HG02943 (cell line): Measurements from ENCODE around the gene KRTAP19-8.

Experiments
- ATAC-seq: cut with Tn5 transposase; IDR thresholded peaks from one replicate; pipeline ENCODE4 v1.9.1; 2021; ENCODE audit warnings: mild to moderate bottlenecking, low read depth, moderate library complexity; ENCODE audit not compliant: unreplicated experiment

The KRTAP19-8 gene, protein sequence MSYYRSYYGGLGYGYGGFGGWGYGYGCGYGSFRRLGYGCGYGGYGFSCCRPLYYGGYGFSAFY

DNA sequence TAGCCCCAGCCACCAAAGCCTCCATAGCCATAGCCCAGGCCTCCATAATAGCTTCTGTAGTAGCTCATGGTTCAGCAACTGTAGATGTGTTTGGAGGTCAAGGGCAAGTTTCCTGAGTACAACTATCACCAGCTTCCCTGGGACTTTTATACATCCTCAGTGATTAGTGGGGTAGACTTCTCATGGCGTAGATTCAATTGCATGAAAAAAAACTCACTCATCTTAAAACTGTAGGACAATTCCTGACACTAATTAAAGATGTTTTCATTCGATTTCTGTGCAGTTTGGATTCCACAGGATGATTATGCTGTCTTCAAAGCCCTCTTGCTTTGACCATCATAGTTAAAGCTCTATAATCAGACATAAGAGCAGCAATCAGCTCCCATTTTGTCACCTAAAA is at the start of gene KRTAP19-8:
KRTAP19-8 (minus strand) TSS at position 101 of the 400 bp plus-strand sequence; CDS start at position 68, 33 bp downstream.
- ATAC-seq, result no peak

DNA sequence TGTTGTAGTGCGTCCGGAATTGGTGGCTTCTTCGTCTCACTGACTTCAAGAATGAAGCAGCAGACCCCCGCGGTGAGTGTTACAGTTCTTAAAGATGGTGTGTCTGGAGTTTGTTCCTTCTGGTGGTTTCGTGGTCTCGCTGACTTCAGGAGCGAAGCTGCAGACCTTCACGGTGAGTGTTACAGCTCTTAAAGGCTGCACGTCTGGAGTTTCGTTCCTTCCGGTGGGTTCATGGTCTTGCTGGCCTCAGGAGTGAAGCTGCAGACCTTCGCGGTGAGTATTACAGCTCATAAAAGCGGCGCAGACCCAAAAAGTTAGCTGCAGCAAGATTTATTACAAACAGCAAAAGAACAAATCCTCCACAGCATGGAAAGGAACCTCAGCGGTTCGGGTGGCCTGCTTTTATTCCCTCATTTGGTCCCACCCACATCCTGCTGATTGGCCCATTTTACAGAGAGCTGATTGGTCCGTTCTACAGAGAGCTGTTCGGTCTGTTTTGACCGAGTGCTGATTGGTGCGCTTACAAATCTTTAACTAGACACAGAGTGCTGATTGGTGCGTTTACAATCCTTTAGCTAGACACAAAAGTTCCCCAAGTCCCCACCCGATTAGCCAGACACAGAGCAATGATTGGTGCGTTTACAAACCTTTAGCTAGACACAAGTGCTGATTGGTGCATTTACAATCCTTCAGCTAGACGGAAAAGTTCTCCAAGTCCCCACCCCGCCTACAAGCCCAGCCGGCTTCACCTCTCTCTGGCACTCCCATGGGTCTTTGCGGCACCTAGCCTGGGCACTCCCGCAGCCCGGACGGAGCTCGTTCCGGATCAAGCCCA is 49.6 kb upstream of the KRTAP19-8 start:
- no peak for ATAC-seq

DNA sequence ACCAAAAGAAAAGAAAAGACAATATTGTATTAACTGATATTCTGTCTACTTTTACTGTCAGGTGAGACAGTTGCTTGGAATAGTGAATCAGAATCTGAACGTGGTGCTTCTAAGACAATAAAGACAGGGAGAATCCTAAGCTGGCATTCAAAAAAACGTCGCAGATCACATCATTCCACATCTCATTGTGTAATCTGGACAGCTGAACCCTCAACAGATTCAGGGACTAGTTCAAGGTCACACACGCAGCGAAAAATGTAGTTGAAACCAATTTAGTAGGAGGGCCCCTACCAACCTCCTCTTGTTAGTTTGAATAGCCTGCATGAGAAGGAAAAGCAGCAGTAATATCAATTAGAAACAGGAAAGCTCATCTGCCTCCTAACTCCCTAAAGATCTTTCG is 46.4 kb upstream of the KRTAP19-8 start:
- ATAC-seq, result no peak

DNA sequence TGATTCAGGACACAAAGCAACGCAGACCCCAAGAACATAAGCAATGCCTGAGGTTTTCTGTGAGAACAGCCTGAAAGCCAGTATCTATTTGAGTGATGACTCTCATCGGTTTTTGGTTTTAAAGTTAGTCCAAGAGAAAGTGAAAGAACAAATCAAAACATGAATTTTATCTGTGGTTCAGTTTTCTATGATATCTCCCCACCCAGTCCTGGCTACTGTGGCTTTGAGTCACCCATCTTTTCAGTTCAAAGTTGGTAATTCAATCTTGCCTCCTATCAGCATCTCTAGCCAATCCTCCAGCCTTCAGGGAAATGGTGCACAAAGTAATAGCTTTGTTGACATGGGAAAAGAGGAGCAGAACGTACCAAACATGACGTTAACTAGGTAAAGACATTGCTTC is 40.5 kb upstream of the KRTAP19-8 start:
- no peak for ATAC-seq

DNA sequence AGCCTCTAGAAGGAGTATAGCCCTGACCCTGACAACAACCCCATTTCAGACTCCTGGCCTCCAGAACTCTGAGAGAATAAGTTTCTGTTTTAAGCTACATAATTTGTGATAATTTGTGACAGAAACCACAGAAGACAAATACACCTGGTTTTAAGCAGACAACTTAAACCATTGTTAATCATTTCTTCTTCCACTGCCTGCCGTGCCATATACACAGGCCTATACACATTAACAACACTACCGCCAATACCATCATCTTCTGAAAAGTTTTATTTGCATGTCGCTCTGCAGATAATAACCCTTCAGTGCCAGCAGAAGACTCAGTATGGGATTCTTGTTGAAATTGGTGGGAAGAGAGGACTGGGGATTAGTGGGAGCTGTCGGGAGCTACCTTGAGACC is 39.9 kb upstream of the KRTAP19-8 start:
- no peak for ATAC-seq

DNA sequence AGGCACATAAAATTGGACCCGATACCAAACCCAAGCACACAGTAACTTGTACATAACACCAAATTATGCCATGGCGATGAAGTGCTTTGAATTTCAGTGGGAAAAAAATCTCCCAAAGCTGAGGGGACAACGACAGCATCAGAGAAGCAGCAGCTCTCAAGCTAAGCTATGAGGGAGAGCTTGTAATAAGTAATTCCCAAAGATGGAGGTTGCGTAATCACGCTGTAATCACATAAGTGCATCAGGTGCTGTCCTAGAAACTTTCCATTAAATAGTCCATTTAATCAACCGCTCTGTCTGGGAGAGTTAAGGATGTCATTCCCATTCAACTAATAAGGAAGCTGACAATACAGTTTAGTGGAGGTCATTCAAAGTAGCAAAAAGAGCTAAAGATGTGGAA is 37.6 kb upstream of the KRTAP19-8 start:
- ATAC-seq, result no peak

DNA sequence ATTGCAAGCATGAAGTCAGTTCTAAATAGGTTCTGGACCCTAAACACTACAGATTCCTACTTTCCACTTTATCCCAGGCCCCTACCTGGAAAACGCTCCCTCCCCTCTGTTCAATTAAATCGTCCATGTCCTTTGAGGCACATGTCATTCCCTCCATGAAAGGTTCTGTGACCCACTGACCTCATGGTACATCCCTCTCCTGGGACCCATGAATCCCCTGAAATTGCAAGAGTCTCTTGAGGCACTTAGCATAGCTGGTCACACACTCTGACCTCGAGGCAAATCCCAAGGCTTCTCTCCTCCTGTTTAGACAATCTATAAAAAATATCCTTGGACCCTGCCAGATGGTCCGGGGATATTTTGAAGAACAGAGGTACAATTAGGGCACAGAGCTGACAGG is 34.3 kb upstream of the KRTAP19-8 start:
- ATAC-seq, result no peak

DNA sequence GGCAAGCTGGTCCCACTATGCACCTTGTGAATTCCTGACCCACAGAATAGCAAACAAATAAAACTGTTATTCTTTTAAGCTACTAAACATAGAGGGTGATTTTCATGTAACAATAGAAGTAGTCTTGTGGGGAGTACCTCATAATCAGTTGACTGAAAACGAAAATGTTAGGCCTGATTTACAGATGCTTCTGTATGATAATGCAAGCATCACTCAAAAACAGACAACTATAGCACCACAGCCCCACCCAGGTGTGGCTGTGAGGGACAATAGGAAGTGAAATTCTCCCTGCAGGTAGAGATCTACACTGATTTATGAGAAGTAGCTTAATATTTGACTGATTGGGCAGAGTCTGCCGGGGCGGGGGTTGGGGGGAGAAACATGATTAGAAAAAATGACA is 26.5 kb upstream of the KRTAP19-8 start:
- ATAC-seq, result no peak

DNA sequence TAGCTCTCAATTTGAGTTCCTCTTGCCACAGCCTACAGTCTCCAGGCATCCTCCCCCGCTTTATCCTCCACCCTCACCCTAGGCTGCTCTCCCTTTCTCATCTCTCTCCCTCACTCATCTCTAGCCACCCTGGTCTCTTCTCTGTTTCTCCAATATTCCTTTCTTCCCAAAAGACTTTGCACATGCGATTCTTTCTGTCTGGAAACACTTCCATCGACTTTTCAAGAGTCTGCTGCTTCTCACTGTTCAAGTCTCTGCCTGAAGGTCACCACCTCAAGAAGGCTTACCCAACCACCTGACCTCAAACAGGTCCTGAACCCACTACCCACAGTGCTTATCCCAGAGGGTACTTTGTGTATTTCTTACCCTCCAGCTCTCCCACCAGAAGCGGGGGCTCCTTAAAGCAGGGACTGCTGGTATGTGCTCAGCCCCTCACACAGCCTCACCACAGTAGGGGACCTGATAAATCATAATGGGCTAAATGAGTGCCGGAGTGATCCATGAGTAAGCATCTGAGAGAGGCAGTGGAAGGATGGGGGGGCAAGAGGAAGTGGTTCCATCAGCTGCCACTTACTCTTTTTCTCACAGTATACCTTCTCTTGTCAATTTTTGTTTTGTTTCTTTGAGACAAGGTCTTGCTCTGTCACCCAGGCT is 14.3 kb upstream of the KRTAP19-8 start:
- no peak for ATAC-seq

DNA sequence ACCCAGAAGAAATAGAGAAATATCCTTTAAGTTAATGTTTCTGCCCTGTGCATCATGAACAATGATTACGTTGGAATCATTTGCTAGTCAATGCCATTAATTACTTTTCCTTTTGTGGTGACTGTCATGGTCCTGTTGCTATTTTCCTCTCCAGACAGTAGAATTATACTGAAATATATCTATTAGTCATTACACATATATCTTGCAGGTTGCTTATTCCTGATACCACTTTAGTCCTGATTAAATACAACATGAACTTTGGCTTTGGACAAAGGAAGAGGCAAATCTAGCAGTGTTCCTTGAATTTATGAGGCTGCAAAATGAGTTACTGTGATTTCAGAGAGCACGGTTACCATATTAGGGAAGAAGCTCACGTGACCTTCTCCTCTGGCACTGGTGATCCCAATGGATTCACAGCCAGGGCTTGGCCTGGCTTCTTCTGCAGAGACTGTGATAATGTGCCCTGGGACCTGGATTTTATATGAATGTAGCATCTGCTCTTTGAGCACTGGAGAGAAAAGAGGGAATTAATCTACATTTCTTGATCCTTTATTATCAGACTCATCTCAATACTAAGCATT is 12.4 kb upstream of the KRTAP19-8 start:
- no peak for ATAC-seq

DNA sequence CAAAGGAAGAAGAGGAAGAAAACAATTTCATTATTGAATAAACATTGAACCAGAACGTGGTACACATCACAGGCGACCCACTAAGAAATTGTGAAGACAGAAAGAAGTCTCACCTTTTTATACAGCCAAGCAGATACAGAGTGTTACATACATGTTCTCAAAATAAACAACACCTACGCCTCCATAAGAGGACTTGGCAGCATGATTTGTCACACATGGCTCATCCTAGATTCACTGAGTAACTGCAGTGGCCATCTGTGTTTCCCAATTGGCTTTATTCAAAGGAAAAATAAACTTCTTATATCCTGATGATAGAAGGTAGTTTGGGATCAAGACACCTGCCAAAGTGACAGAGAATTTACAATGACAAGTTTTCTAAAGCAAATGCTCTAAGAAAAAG is 7.6 kb upstream of the KRTAP19-8 start:
- no peak for ATAC-seq

DNA sequence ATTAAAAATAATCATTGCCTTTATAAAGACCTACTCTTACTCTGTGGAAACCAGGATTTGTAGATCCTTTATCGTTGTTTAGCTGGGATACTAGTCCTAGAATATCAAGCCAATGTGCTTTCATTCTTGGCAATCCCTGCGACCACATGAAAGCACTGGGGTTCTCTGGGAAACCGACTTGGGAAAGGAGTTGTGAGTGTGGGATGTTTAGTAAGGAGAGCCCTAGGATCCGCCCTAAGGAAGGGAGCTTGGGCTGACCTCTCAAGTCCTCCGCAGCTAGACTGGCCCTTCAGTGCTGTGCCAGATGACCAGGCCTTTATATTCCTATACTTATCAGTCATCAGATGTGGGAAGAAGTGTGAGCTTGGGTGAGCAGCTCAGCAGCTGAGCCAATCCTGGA is 5.2 kb upstream of the KRTAP19-8 start:
- ATAC-seq, result no peak

DNA sequence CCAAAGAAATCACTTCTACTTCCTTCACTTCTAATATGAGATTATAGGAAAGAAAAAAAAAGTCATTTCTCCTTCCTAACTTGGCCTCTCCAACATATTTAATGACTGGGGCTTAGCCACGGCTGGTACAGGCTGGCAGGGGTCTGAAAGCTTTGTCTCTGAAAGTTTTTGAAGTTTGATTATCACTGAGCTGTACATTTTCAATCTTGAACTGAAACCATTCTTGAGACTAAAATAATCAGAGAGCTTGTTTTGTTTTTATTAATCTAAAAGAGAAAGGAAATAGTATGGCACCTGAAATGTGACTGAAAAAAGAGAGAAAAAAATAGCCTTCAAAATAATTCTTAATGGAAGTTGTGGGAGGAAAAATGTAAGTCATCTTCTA is 3.8 kb upstream of the KRTAP19-8 start:
- ATAC-seq, result no peak

DNA sequence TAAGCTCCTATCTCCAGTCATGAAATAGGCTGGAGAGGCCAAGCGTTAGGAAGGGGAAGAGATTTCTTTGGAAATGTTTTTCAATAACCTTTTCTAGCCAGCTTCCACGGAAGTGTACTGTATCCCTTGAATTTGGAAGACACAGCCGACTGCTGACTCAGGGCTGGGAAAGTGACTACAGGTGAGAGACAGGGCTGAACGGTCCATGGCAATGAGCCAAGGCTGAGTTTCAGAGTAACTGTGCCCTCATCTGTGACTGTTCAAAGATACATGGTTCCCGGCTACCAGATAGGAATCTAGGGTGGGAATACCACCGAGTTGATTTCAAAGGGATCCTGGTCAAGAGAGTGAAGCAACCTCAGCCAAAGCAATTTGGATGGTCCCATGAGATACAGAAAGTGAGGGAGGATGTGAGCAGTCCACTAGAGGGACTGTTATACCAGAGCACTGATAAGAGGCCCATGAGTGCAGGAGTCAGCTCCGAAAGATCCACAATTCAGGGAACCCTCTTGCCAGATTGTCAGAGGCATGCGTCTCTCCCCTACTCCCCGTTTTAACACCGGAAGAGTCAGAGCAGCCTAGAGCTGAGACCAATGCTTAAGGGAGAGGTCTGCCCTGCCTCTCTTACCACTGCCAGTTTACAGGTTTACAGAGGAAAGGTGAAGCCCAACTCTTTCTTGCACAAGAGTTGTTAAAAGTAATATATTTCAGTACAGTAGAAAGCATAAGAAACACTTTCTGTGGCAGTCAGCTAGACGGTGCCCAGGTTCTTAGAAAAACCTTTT is 3.2 kb upstream of the KRTAP19-8 start:
- no peak for ATAC-seq

DNA sequence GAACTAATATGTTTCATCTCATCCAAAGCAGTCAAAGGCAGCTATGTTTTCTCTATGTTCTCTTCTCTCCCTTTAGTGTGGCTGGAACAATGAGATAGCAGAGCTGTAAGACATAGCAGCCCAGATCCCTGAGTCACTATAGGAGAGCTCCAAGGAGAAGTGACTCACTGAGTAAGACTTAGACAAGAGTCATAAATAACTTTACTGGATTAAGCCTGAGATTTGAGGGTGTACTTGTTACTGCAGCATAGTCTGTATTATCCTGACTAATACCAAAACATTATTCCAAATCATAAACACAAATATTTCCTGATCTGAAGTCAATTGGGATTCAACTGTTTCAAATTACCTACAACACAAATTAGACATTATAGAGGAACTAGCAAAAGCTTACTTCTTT is 3.9 kb downstream of the KRTAP19-8 start:
- no peak for ATAC-seq

DNA sequence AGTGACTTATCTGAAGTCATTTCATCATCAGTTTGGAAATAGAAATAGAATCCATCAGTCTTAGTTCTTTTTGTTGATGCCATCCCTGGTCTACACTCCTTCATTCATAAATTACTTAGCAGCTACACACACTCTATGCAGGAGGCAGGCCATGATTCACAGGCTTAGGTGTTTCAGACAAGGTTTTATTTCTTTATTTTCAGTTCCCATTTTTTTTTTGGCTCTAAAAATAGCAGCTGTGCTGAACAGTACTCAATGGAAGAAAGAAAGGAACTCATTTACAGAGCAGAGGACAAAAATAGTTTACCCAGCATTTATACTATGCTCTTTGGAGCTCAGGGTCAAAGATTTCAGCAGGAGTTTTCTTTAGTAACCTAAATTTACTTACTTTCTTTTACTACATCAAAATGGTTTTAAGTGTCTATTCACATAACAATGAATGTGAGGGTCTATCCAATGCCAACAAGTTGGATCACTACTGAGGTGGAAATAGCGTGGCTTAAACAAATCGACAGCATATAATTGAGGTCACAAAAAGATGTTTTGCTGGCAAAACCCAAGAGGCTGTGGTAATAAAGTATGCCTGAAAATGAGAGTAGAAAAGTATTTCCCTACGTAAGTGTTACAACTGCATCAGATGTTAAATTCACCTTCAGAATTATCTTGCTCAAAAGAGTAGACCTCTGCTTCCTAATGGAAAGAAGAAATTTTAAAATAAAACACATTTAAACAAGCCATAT is 7.7 kb downstream of the KRTAP19-8 start:
- no peak for ATAC-seq

DNA sequence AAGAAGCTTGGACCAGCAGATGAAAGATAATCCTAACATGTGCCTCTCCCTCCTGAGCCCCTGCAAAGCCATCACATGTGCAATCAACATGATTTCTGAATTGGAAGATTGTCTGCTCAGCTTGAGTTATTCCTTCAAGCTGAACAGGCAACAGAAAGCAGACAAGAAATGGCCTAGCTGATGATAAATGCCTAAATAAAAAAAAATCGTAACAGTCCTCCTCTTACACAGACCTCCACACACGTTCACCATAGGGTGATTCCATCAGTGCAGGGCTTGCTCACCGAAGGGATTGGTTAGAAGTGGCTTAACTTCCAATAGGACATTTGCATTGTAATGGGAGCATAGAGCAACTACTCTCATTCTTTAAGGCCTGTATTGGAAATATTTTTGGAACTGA is 14.6 kb downstream of the KRTAP19-8 start:
- ATAC-seq, result no peak

DNA sequence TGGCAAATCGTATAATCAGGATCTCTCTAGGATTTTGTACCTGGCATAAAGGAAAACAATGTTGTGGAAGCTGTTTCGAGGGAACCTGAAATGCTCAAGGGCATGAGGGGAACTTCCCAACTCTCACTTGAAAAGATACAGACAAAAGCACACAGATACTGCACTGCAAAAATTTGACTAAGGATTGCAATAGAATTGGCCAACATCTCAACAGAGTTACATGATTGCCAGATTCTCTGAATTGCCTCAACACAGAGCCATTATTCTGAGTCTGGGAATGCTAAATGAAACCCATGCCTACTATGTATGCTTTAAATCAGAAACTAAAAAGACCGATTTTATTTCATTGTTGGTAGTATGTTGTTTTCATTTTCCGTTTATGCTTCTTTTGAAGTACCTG is 16.0 kb downstream of the KRTAP19-8 start:
- ATAC-seq, result no peak

DNA sequence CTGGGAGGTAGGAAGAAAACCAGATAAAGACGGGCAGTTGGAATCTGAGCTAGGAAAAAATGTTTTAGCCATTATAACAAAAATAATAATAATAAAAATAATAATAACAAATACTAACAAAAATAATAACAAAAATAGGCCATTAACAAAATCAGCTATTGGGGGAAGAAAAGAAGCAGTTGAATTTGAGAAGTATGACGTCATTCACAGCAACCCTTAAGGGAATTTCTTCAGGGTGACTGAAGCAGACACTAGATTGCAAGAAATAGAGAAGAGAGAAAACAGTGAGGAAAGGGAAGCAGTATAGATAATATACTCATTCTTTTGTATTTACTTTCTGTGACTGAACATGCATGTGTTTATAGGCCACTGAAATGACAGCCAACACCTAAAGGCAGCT is 20.0 kb downstream of the KRTAP19-8 start:
- no peak for ATAC-seq

DNA sequence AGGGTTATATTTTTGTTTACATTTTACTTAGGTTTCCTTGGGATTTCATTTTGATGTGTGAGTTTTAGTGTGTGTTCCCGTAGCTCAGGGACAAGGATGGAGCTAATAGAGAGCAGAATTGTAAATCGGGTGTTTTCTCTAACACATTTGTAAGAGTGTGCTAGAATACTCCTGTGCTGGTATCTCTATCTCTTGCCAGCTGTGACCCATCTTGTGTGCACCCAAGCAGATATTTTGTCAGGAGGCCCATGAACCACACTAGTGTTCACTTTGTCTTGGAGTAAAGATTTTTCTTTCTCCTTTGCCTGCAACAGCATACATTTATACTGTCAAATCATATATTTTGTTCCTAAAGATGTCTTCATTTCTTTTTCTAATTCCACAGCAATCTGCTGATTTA is 23.4 kb downstream of the KRTAP19-8 start:
- no peak for ATAC-seq
